Kidney epithelial cell (primary cell): Measurements from ENCODE around the gene NR2C2. TPM values are rescaled to one million over a fixed set of nuclear protein-coding genes. Genes with fewer than 3 reads are reported as not detected.

Experiments used
- DNase-seq: peaks from one replicate; pipeline ENCODE4 v3.0.0-alpha.2; 2010; ENCODE audit warnings: low read depth
- H3K27me3 ChIP-seq: 2 replicates; pipeline ENCODE4 v1.6.0; 2011; ENCODE audit warnings: low read length; ENCODE audit not compliant: control insufficient read depth, insufficient read depth
- H3K36me3 ChIP-seq: 2 replicates; pipeline ENCODE4 v1.5.1; 2011; ENCODE audit warnings: low read length; ENCODE audit not compliant: control insufficient read depth, insufficient read depth
- H3K4me3 ChIP-seq: 2 replicates; pipeline ENCODE4 v1.5.1; 2011; ENCODE audit warnings: low read depth, mild to moderate bottlenecking, control low read depth, low read length
- total RNA-seq: library from RNA; depleted of rRNA; stranded (reverse); fragments of >200 nt; gene quantifications from 2 replicates; pipeline ENCODE4 v1.2.3, GENCODE V29; 2015
- TF ChIP-seq, protein P1 (sequence below): IDR thresholded peaks from 2 replicates; pipeline ENCODE4 v1.5.1; 2011; ENCODE audit warnings: mild to moderate bottlenecking, moderate library complexity, low read length, control low read depth, inconsistent platforms; ENCODE audit not compliant: insufficient read depth, poor library complexity, severe bottlenecking

NR2C2 gene
- total RNA-seq, 1 donor from 2014 or later = 33.6 TPM

DNA sequence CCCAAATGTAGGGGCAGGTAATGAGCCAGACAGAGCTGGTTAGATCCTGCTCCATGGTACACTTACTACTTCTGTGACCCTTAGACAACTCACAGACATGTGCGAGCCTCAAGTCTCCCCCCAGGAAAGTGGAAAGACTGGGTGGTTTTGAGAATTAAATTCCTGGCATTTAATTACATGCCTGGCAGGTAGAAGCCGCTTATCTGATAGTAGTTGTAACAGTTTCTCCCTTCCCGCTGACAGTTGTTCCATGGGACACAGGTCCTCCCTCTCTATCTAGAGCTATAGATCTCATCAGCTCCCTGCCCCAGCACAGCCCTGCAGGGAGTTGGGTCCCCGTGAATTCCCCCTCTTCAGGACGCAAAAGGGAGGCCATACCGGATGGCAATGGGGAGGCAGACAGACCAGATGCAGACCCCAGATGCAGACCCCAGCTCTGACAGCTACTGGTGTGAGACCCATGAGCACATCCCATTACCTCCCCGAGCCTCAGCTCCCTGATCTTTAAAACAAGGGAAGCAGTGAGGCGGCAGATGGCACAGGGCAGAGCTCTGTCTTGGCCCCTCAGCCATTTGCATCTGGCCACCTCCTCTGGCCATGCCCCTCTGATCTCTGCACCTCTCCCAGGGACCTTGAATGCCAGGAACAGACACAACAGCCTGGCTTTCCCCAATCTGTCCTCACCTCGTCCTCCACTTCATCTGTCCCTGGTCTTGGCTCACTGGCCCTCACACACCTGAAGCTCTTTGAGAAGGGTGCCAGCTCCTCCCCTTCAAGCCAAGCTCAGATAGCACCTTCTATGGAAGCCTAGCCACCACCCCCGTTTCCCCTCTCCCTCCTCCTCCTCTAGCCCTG lies 34.1 kb upstream of the NR2C2 start:
- no peak for DNase-seq
- Histone ChIP-seq H3K27me3 (peaks cover 10% of the 10 kb centered on the region), H3K36me3 (no peaks in the 10 kb centered on the region), H3K4me3 (no peak overlapping the region)
- TF ChIP-seq, protein P1, sequence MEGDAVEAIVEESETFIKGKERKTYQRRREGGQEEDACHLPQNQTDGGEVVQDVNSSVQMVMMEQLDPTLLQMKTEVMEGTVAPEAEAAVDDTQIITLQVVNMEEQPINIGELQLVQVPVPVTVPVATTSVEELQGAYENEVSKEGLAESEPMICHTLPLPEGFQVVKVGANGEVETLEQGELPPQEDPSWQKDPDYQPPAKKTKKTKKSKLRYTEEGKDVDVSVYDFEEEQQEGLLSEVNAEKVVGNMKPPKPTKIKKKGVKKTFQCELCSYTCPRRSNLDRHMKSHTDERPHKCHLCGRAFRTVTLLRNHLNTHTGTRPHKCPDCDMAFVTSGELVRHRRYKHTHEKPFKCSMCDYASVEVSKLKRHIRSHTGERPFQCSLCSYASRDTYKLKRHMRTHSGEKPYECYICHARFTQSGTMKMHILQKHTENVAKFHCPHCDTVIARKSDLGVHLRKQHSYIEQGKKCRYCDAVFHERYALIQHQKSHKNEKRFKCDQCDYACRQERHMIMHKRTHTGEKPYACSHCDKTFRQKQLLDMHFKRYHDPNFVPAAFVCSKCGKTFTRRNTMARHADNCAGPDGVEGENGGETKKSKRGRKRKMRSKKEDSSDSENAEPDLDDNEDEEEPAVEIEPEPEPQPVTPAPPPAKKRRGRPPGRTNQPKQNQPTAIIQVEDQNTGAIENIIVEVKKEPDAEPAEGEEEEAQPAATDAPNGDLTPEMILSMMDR = no peak

DNA sequence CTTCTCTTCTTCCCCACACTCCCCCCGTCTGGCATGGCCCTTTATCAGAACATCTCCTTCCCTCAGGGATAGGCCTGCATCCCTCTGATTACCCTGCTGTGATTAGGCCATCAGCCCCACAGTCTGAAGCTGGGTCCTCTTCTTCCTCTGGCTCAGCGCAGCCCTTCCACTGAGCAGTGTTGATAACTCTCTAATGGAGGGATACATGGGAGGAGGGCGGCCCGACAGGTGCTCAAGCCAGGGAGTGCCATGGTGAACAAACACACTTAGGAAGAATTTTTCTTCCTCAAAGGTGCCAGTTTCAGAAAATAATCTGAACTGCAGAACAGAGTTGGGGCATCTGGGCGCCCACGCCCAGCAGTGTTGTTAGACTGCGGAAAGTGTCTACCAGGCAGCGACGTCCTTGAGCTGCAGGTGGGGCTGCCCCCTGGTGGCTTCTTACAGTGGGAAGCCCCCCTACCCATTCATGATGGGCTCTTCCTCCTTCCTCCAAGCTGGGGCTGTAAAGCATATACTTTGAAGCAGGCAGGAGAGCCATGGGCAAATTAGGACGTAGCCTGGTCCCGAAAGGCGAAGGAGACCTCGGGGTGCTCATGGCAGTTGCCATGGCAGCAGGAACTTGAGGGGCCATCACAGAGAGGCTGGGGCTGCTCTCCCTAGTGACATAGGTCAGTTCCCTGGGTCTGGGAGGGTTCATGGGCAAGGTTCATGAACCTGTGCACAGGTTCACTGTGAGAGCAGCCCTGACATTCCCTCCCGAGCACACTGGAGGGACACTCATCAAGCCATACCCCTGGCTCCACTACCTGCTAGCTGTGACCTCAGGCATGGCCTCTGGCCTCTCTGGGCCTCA lies 33.2 kb upstream of the NR2C2 start:
- TF ChIP-seq, protein P1 = no peak
- H3K4me3 ChIP-seq = no peak overlapping the region
- DNase-seq = no peak
- peaks cover 10% of the 10 kb centered on the region for H3K27me3 ChIP-seq
- no peaks in the 10 kb centered on the region for H3K36me3 ChIP-seq

DNA sequence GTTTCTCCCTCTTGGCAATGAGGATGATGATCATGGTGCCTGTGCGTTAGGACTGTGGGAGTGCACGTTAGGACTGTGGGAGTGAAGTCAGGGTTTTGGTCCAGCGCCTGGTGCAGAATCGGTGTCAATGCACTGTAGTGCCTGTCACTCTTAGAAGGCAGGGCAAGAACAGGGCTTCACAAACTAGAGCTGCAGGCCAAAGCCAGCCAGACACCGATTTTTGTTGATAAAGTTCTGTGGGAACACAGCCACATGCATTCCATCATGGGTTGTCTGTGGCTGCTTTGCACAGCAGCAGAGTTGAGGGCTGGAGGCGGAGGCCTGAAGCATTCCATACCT lies 32.6 kb upstream of the NR2C2 start:
- no peaks in the 10 kb centered on the region for H3K36me3 ChIP-seq

GRCh38 chr3:14915636-14916222 lies 31.7 kb upstream of the NR2C2 start:
- TF ChIP-seq, protein P1 = no peak
- Histone ChIP-seq H3K36me3 (no peaks in the 10 kb centered on the region), H3K4me3 (no peak overlapping the region), H3K27me3 (peaks cover 10% of the 10 kb centered on the region)
- no peak for DNase-seq

More for the DNA sequence above, 32.6 kb upstream of the NR2C2 start:
- no peak overlapping the region for H3K4me3 ChIP-seq
- H3K27me3 ChIP-seq = peaks cover 10% of the 10 kb centered on the region
- TF ChIP-seq, protein P1 = no peak
- DNase-seq = no peak

DNA sequence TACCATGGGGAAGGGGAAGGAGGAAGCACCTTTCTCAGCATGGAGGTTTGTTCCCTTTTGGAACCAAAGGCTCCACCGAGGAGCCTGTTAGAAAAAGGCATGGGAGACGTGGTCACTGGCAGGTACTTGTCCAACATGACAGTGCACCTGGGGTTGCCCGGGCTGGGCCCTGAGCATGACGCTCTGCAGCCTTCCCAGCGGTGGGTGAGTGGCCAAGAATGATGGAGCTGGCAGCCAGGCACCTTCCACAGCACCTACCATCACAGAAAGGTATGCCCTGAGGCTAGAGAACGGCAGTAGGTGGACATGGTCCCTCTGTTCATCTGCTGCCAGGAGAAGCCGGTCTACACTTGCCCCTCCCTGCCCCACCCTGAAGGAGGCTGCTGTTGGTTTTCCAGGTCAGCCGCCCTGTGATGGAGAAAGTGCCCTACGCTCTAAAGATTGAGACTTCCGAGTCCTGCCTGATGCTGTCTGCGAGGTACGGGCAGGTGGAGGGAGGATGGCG lies 29.0 kb upstream of the NR2C2 start:
- no peak for DNase-seq

More for the DNA sequence above, 29.0 kb upstream of the NR2C2 start:
- Histone ChIP-seq H3K36me3 (no peaks in the 10 kb centered on the region), H3K27me3 (peaks cover 9% of the 10 kb centered on the region), H3K4me3 (no peak overlapping the region)
- TF ChIP-seq, protein P1 = no peak
